Subcutaneous abdominal adipose tissue (tissue), 5 donors: ENCODE measurements around the gene PXT1.
A peak's percentile ranks its signal among the peaks of the same experiment; 100 is the strongest.

Experiments used
- H3K27ac ChIP-seq: one replicate; pipeline ENCODE4 v1.7.0; 2013; ENCODE audit warnings: low read depth, mild to moderate bottlenecking, inconsistent platforms, low read length, moderate library complexity
- H3K27me3 ChIP-seq, 5 donors: one replicate each; pipeline ENCODE4 v1.7.0; 2013; ENCODE audit warnings: low read length in 5 of 5, inconsistent platforms in 1 of 5; ENCODE audit not compliant: control insufficient read depth in 5 of 5, insufficient read depth in 4 of 5
- H3K36me3 ChIP-seq, 5 donors: one replicate each; pipeline ENCODE4 v1.7.0; 2013; ENCODE audit warnings: low read length in 5 of 5; ENCODE audit not compliant: control insufficient read depth in 5 of 5, insufficient read depth in 5 of 5
- H3K4me1 ChIP-seq, 5 donors: one replicate each; pipeline ENCODE4 v1.7.0; 2013; ENCODE audit warnings: low read length in 5 of 5, mild to moderate bottlenecking in 3 of 5, moderate library complexity in 1 of 5; ENCODE audit not compliant: control insufficient read depth in 5 of 5, insufficient read depth in 5 of 5
- H3K4me3 ChIP-seq, 5 donors: one replicate each; pipeline ENCODE4 v1.7.0; 2013; ENCODE audit warnings: low read length in 5 of 5, low read depth in 1 of 5
- H3K9ac ChIP-seq, 5 donors: one replicate each; pipeline ENCODE4 v1.7.0; 2013; ENCODE audit warnings: low read length in 5 of 5, mild to moderate bottlenecking in 4 of 5, moderate library complexity in 3 of 5
- H3K9me3 ChIP-seq, 5 donors: one replicate each; pipeline ENCODE4 v1.7.0; 2013; ENCODE audit warnings: low read length in 5 of 5; ENCODE audit not compliant: control insufficient read depth in 5 of 5
- donor health status: healthy.
- donor health status: healthy.
- donor health status: healthy.
- donor health status: healthy.
- donor health status: healthy.

The PXT1 gene

DNA sequence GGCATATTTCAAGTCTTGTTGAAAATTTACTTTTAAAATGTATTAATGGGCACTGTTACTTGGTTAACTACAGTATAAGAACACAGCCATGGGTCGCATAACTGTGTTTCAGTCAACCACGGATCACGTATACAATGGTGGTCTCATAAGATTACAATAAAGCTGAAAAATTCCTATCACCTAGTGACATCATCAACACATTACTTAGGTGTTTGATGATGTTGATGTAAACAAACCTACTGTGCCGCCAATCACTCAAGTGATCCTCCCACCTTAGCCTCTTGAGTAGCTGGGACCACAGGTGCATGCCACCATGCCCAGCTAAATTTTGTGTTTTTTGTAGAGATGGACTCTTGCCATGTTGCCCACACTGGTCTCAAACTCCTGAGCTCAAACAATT lies 38.5 kb downstream of the PXT1 start:
- Histone ChIP-seq H3K27ac (no peak overlapping the region), H3K4me3 (no peak overlapping the region), H3K9ac (no peak overlapping the region), H3K9me3 (no peaks in the 10 kb centered on the region), H3K27me3 (no peaks in the 10 kb centered on the region), H3K4me1 (no peaks in the 10 kb centered on the region), H3K36me3 (no peaks in the 10 kb centered on the region)

DNA sequence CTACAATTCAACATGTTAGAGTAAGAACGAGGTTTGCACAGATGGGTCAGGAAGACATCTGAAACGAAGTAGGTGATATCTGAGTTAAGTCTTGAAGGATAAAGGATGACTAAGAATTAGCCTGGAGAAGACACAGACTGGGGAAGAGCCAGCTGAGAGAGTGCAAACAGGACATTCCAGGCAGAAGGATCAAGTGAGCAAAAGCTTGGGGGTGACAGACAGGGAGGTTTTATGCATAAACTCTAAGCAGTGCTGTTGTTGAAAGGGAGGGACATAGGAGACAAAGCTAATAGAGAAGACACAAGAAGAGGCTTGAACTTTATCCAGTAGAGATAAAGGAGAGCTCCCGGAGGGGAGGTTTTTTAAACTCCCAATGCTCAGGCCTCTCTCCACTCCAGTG lies 40.2 kb downstream of the PXT1 start:
- Histone ChIP-seq H3K4me1 (no peaks in the 10 kb centered on the region), H3K9ac (no peak overlapping the region), H3K9me3 (peaks cover 0 to 3% (median 0%) of the 10 kb centered on the region in 5 donors), H3K4me3 (no peak overlapping the region), H3K27ac (no peak overlapping the region), H3K36me3 (no peaks in the 10 kb centered on the region), H3K27me3 (no peaks in the 10 kb centered on the region)

DNA sequence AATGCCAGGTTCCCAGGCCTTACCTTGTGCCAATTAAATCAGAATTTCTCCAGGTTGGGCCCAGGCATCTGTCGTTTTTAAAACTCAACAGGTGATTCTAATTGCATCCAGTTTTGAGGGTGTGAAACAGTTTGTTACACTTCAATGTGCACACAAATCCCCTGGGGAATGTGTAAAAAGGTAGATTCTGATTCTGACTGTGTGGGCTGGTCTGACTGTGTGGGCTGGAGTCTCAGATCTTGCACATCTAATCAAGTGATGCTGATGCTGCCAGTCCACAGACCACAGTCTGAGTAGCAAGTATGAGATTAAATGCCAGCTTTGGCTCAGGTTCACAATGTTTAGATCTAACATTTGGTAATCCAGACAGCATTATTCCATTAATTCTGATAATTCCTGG lies 42.7 kb downstream of the PXT1 start:
- no peak overlapping the region for H3K4me3 ChIP-seq
- no peak overlapping the region for H3K27ac ChIP-seq
- peaks cover 0 to 3% (median 0%) of the 10 kb centered on the region in 5 donors for H3K9me3 ChIP-seq
- H3K9ac ChIP-seq = no peak overlapping the region
- no peaks in the 10 kb centered on the region for H3K4me1 ChIP-seq
- no peaks in the 10 kb centered on the region for H3K27me3 ChIP-seq
- H3K36me3 ChIP-seq = no peaks in the 10 kb centered on the region

DNA sequence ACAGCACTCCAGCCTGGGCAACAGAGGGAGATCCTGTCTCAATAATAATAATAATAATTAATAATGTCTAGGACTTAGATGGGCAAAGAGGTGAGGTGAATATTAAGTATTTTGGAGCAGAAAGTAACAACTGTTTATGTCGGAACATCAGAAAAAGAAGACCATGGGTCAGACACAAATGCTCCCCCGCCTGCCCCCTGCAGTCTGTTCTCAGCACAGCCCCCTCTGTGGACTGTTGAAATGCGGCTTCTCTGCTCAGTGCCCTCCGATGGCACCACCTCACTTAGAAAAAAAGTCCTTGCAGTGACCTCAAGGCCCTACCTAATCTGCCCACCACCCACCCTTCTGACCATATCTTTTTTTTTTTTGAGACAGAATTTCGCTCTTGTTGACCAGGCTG lies 50.0 kb downstream of the PXT1 start:
- no peaks in the 10 kb centered on the region for H3K36me3 ChIP-seq
- no peaks in the 10 kb centered on the region for H3K27me3 ChIP-seq
- no peaks in the 10 kb centered on the region for H3K9me3 ChIP-seq
- H3K4me3 ChIP-seq = no peak overlapping the region
- H3K9ac ChIP-seq = no peak overlapping the region
- no peak overlapping the region for H3K27ac ChIP-seq
- H3K4me1 ChIP-seq = peaks cover 0 to 7% (median 6%) of the 10 kb centered on the region in 5 donors

DNA sequence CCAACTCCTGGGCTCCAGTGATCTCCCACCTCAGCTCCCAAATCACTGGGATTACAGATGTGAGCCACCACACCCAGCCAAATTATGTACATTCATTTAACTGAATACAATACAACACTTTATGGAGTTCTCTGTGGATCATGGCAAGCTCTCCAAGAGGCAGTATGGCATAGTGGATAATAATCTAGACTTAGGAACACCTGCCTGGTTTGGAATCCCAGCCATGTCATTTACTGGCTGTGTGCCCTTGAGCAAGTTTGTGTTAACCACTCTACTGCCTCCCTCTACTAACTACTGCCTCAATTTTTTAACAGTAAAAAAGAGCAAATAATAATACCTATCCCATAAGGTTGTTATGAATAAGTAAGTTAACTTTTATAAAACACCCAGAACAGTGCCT lies 53.3 kb downstream of the PXT1 start:
- no peak overlapping the region for H3K9ac ChIP-seq

DNA sequence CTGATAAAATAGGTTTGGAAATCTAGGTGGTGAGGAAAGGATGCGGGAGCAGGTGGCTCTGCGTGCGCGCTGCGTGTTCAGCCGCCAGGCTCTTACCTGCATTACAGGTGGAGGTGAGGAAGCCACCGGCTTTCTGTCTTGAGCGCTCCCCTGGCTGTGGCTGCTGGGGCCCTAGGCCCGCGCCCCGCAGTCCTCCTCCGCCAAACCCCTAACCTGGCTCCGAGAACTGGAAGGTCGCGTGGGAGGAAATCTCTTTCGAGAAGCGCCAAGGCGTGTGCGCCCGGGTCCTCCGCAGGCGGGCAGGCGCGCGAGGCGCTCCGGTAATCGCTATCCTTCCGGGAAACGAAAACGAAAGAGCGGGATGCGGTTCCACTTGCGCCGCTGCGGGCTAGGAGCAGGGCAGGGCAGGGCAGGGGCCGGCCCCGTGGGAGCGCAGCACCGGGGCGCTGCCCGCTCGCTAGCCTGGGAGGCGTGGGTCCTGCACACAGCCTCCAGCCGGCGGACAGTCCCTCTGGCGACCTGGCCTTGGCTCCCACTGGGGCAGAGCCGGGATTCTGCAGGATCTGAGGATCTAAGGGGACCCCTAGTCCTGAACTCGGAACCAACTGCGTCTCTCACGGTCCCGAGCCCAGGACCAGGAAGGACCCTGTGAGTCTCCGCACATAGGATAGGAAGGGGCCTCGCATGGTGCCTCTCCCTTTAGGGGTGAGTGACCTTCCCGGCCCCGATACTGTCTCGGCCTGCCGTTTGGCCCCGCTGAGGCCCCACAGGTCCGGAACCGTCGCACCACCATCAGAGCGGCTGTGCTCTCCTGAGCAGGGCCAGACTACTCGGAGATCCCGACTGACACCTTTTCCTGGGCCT lies 55.0 kb downstream of the PXT1 start, which contains the start of gene ETV7:
Gene ETV7 (minus strand): TSS at position 230 of the 864 bp plus-strand sequence. CDS start 128 bp downstream, at position 102.
- peaks cover 0 to 25% (median 22%) of the 10 kb centered on the region in 5 donors for H3K4me1 ChIP-seq
- no peaks in the 10 kb centered on the region for H3K9me3 ChIP-seq
- H3K36me3 ChIP-seq = no peaks in the 10 kb centered on the region
- H3K9ac ChIP-seq = peak within 1 kb of the TSS; percentile 36 to 90 (median 77)
- H3K27ac ChIP-seq = no peak within 1 kb of the TSS
- peak within 1 kb of the TSS; percentile 81 to 92 (median 85) for H3K4me3 ChIP-seq
- H3K27me3 ChIP-seq = peaks cover 0 to 9% (median 0%) of the 10 kb centered on the region in 5 donors

More for the DNA sequence above, 53.3 kb downstream of the PXT1 start:
- Histone ChIP-seq H3K4me3 (no peak overlapping the region), H3K27ac (no peak overlapping the region), H3K4me1 (peaks cover 0 to 25% (median 22%) of the 10 kb centered on the region in 5 donors), H3K9me3 (no peaks in the 10 kb centered on the region), H3K36me3 (no peaks in the 10 kb centered on the region), H3K27me3 (peaks cover 0 to 9% (median 0%) of the 10 kb centered on the region in 5 donors)

DNA sequence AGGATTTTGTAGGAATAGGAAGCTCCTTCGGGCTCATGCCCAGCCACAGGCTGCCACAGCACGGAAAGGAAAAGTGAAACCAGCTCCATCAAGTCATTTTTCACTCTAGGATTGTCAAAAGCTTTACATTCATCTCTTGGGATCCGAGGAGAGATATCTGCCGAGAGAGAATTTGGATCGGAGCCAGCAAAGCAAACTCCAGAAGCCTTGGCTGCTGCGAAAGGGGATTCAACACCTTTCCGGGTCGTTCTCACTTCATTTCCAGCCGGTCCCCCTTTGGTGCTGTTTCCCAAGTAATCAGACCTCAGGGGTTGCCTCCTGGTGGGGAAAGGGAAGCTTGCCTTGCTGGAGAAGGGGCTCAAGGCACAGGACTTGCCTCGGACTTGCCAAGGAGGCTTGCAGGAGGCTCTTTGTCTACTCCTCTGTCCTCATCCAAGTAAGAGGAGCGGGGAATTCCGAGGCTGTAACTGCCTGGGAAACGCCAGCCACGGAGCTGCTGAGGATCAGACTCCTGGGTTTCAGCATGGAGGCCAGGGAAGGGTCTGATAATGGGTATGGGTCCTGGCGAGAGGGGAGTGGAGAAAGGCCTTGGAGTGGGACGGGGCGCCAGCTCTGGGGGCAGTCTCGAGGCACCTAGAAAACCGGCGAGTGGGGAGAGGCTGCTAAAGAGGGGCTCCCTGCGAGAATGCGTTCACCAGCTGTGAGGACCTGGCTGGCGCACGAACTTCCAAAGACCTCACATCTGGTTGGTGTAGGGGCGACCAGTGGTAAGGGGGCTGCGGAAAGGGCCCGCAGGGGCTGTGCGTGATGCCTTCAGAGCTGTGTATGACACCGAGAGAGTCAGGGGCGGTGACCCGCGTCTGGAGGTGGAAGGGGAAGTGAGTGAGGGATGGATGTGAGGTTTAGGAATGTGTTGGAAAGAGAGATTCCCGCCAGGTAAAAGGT lies 55.9 kb downstream of the PXT1 start:
- Histone ChIP-seq H3K27ac (no peak overlapping the region), H3K9ac (peak overlapping the region; percentile 36 to 90 (median 77))

DNA sequence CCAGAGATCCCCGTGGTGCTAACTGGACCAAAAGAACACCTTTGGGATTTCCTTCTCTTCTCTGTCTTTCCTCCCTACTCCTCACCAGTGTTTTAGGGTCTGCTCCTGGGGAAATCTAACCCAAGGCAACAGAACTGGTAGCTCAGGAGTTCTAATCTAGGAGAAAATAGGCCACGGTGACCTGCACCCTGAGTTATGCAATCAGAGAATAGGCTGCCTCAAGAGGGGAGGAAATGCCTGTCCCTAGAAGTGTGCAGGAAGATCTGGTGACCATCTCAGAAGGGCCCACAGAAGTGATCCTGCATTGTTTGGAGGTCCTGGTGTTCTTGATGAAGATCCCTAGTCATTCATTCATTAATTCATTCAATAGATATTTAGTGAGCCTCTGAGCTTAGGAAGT lies 58.6 kb downstream of the PXT1 start:
- Histone ChIP-seq H3K27ac (no peak overlapping the region), H3K27me3 (peaks cover 0 to 9% (median 0%) of the 10 kb centered on the region in 5 donors), H3K36me3 (no peaks in the 10 kb centered on the region), H3K9ac (no peak overlapping the region), H3K4me1 (peaks cover 0 to 25% (median 22%) of the 10 kb centered on the region in 5 donors), H3K9me3 (no peaks in the 10 kb centered on the region), H3K4me3 (no peak overlapping the region)

More for the DNA sequence above, 55.9 kb downstream of the PXT1 start:
- Histone ChIP-seq H3K4me3 (peak overlapping the region; percentile 81 to 92 (median 85)), H3K9me3 (no peaks in the 10 kb centered on the region), H3K27me3 (peaks cover 0 to 9% (median 0%) of the 10 kb centered on the region in 5 donors), H3K36me3 (no peaks in the 10 kb centered on the region), H3K4me1 (peaks cover 0 to 25% (median 22%) of the 10 kb centered on the region in 5 donors)

DNA sequence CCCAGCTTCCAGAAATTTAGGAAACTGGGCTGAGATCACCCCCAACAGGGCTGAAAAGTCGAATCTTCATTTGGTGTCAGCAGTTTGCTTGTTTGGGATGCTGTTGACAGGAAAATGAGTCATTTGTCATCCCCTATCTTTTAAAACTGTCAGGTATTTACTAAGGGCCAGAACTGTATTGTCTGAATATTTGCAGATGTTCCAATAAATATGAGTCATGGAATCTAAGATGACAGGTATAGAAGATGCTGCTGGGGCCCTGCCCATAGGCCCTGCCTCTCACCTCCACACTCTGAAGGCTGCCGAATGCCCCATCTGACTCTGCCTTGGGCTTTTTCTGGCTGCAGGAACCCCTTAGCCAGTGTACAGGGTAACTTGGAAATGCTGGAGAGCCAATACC lies 59.0 kb downstream of the PXT1 start:
- Histone ChIP-seq H3K27me3 (peaks cover 0 to 9% (median 0%) of the 10 kb centered on the region in 5 donors), H3K36me3 (no peaks in the 10 kb centered on the region), H3K4me3 (no peak overlapping the region), H3K27ac (no peak overlapping the region), H3K9ac (no peak overlapping the region), H3K9me3 (no peaks in the 10 kb centered on the region), H3K4me1 (peaks cover 0 to 25% (median 22%) of the 10 kb centered on the region in 5 donors)
